HepG2 (cell line): ENCODE measurements around the gene ADGRF1. TPM values are rescaled to one million over a fixed set of nuclear protein-coding genes. Genes with fewer than 3 reads are reported as not detected.

ENCODE experiments used
- ATAC-seq: fragments of 200-7000 bp; cut with Tn5 transposase; 3 replicates; pipeline ENCODE4 v1.9.1; 2020; ENCODE audit warnings: mild to moderate bottlenecking, moderate library complexity
- BruUV-seq: library from RNA; stranded (reverse); fragments of 400-500 nt; replicated peaks from 2 replicates; lab custom pipeline; 2021; lab: Mats Ljungman, UMichigan
- CTCF ChIA-PET: fragments of 300-600 bp; formaldehyde crosslinking; extraction: SDS; loops from one replicate; lab custom pipeline; 2021; ENCODE audit warnings: low total read pairs, inconsistent platforms, low intra/inter-chr PET ratio; lab: Yijun Ruan, JAX
- POLR2A ChIA-PET: fragments of 350-600 bp; sonication (Branson Sonifier 250); formaldehyde crosslinking; loops from one replicate; lab custom pipeline; 2020; ENCODE audit warnings: antibody characterized with exemption, inconsistent platforms; lab: Yijun Ruan, JAX
- DNase-seq: peaks from one replicate; pipeline ENCODE4 v3.0.0-alpha.2; 2015; ENCODE audit warnings: low spot score
- FAIRE-seq: peaks from 3 replicates; lab custom pipeline; 2011; peaks lifted over from hg19 to GRCh38; lab: Jason Lieb, UNC
- H2AFZ ChIP-seq: one replicate; pipeline ENCODE4 v1.6.1; 2011; ENCODE audit warnings: low read length, inconsistent platforms
- H3K27ac ChIP-seq: fragments of 300-600 bp; 3 replicates; pipeline ENCODE4 v1.8.0; 2011; ENCODE audit warnings: mixed run types, mild to moderate bottlenecking, mixed read lengths, low read length, inconsistent platforms; ENCODE audit not compliant: insufficient read depth; ENCODE audit errors: extremely low read length
- H3K27me3 ChIP-seq, 2 experiments: fragments of 200-600 bp in 1 of 2; 2 replicates in 1 of 2; 3 replicates in 1 of 2; pipeline versions ENCODE4 v1.6.0 to v1.8.0; 2011; ENCODE audit warnings: low read length in 2 of 2, mild to moderate bottlenecking in 2 of 2, moderate library complexity in 2 of 2, inconsistent platforms in 1 of 2; ENCODE audit not compliant: insufficient read depth in 2 of 2, control insufficient read depth in 1 of 2
- H3K36me3 ChIP-seq, 2 experiments: fragments of 200-600 bp in 1 of 2; replicated peaks in 1 of 2; 2 replicates in 1 of 2; 3 replicates in 1 of 2; pipeline versions ENCODE4 v1.5.1 to v1.8.0; 2011; ENCODE audit warnings: low read length in 2 of 2, inconsistent platforms in 1 of 2; ENCODE audit not compliant: insufficient read depth in 2 of 2, control insufficient read depth in 1 of 2
- H3K4me1 ChIP-seq: 2 replicates; pipeline ENCODE4 v1.5.1; 2012; ENCODE audit warnings: low read length, inconsistent platforms; ENCODE audit not compliant: insufficient read depth
- H3K4me2 ChIP-seq: 2 replicates; pipeline ENCODE4 v1.6.0; 2011; ENCODE audit warnings: low read depth, low read length, inconsistent platforms
- H3K4me3 ChIP-seq, 3 experiments: fragments of 200-600 bp in 1 of 3; sonication (generic), shearing (Covaris generic) in 1 of 3; replicated peaks in 1 of 3; 2 replicates each; pipeline ENCODE4 v1.5.1; 2011 to 2016; ENCODE audit warnings: low read length in 3 of 3, inconsistent platforms in 2 of 3, low read depth in 2 of 3, mild to moderate bottlenecking in 2 of 3, control low read depth in 1 of 3, mixed read lengths in 1 of 3; ENCODE audit not compliant: insufficient read depth in 1 of 3
- H3K79me2 ChIP-seq: one replicate; pipeline ENCODE4 v1.6.1; 2011; ENCODE audit warnings: low read length, inconsistent platforms; ENCODE audit not compliant: insufficient read depth
- H3K9ac ChIP-seq: 2 replicates; pipeline ENCODE4 v1.6.0; 2011; ENCODE audit warnings: mild to moderate bottlenecking, low read depth, low read length, inconsistent platforms; ENCODE audit not compliant: insufficient read depth
- H3K9me3 ChIP-seq: 2 replicates; pipeline ENCODE4 v1.5.1; 2012; ENCODE audit warnings: mild to moderate bottlenecking, low read length
- H4K20me1 ChIP-seq: 2 replicates; pipeline ENCODE4 v1.6.0; 2011; ENCODE audit warnings: inconsistent platforms, mild to moderate bottlenecking, low read length, moderate library complexity; ENCODE audit not compliant: insufficient read depth
- GABPA ChIP-seq, 2 experiments: IDR thresholded peaks; 2 replicates each; pipeline ENCODE4 v1.6.1; 2011 to 2016; ENCODE audit warnings: low read depth in 2 of 2, low read length in 1 of 2, missing biosample characterization in 1 of 2, missing genetic modification characterization in 1 of 2
- MAFF ChIP-seq: IDR thresholded peaks from 2 replicates; pipeline ENCODE4 v1.6.1; 2011; ENCODE audit warnings: low read depth, low read length, improper control_type of control experiment
- PHF8 ChIP-seq: sonication (generic); formaldehyde crosslinking; IDR thresholded peaks from 2 replicates; pipeline ENCODE4 v1.5.0; 2020; ENCODE audit warnings: missing genetic modification reagents
- SIN3A ChIP-seq: IDR thresholded peaks from 2 replicates; pipeline ENCODE4 v1.6.1; 2011; ENCODE audit warnings: low read depth, mild to moderate bottlenecking, control low read depth, low read length, borderline replicate concordance
- THYN1 ChIP-seq: sonication (generic); formaldehyde crosslinking; IDR thresholded peaks from 2 replicates; pipeline ENCODE4 v1.8.1; 2023; ENCODE audit warnings: low read depth, mild to moderate bottlenecking, moderate library complexity, missing genetic modification reagents, borderline replicate concordance
- TP53 ChIP-seq: sonication (generic); formaldehyde crosslinking; conservative IDR thresholded peaks from 2 replicates; pipeline ENCODE4 v1.4.0; 2020; ENCODE audit warnings: missing genetic modification reagents
- ZNF496 ChIP-seq: sonication (generic); formaldehyde crosslinking; IDR thresholded peaks from 2 replicates; pipeline ENCODE4 v1.8.1; 2023; ENCODE audit warnings: mild to moderate bottlenecking, moderate library complexity, missing genetic modification reagents; ENCODE audit not compliant: insufficient replicate concordance
- ZNF556 ChIP-seq: sonication (generic); formaldehyde crosslinking; IDR thresholded peaks from 2 replicates; pipeline ENCODE4 v1.4.0; 2020; ENCODE audit warnings: mild to moderate bottlenecking, missing genetic modification reagents, borderline replicate concordance
- ZNF558 ChIP-seq: sonication (generic); formaldehyde crosslinking; IDR thresholded peaks from 2 replicates; pipeline ENCODE4 v1.9.0; 2022; ENCODE audit warnings: mild to moderate bottlenecking, missing genetic modification reagents, borderline replicate concordance
- WGBS: methylation state at CpG from one replicate; pipeline ENCODE4 v1.1.6; 2017; ENCODE audit warnings: low lambda C conversion rate; 5-methylcytosine and 5-hydroxymethylcytosine counted together
- in situ Hi-C: cut with HindIII; loops from 2 replicates; pipeline ENCODE4 v1.10.0; 2017; ENCODE audit warnings: low pct_unique_long_range_greater_than_20kb; ENCODE audit not compliant: extremely low pct_ligation_motif_present
- intact Hi-C: fragments of 100-400 bp; cut with micrococcal nuclease; formaldehyde crosslinking; loops from one replicate; pipeline ENCODE4 v1.10.0; 2022; ENCODE audit not compliant: unreplicated experiment
- polyA plus RNA-seq, 8 experiments: library from polyadenylated mRNA; depleted of rRNA in 3 of 8; stranded (reverse) in 7 of 8; unstranded in 1 of 8; fragments of >200 nt; fragmentation: Illumina TruSeq in 4 of 8; extraction: Trizol in 4 of 8; gene quantifications; 2 replicates each; pipeline versions ENCODE4 v1.2.1 to v1.2.3, GENCODE V29; 2011 to 2016; ENCODE audit warnings: low read depth in 4 of 8, missing spikeins in 1 of 8, mixed read lengths in 1 of 8; ENCODE audit not compliant: insufficient read depth in 1 of 8
- total RNA-seq, 5 experiments: library from RNA; depleted of rRNA; stranded (reverse); fragments of >200 nt; fragmentation: Illumina TruSeq; extraction: Trizol; gene quantifications; 2 replicates each; pipeline ENCODE4 v1.2.3, GENCODE V29; 2016; ENCODE audit warnings: low read depth in 1 of 5
- TF ChIP-seq, protein P1 (sequence below): sonication (generic); formaldehyde crosslinking; IDR thresholded peaks from 2 replicates; pipeline ENCODE4 v1.4.0; 2020; ENCODE audit warnings: missing genetic modification reagents
- TF ChIP-seq, protein P2 (sequence below): sonication (generic); formaldehyde crosslinking; IDR thresholded peaks from 2 replicates; pipeline ENCODE4 v1.4.0; 2020; ENCODE audit warnings: mild to moderate bottlenecking, missing genetic modification reagents
- TF ChIP-seq, protein P3 (sequence below): sonication (generic); formaldehyde crosslinking; IDR thresholded peaks from 2 replicates; pipeline ENCODE4 v1.8.0; 2022; ENCODE audit warnings: mild to moderate bottlenecking, missing genetic modification reagents, borderline replicate concordance
- TF ChIP-seq, protein P4 (sequence below): sonication (generic); formaldehyde crosslinking; IDR thresholded peaks from 2 replicates; pipeline ENCODE4 v1.4.0; 2020; ENCODE audit warnings: missing genetic modification reagents, borderline replicate concordance

ADGRF1 gene
- total and polyA plus RNA-seq, 2 of the 13 experiments (the other 11 are each of a cell fraction or from before 2014, with no cell fraction given) = not detected

DNA sequence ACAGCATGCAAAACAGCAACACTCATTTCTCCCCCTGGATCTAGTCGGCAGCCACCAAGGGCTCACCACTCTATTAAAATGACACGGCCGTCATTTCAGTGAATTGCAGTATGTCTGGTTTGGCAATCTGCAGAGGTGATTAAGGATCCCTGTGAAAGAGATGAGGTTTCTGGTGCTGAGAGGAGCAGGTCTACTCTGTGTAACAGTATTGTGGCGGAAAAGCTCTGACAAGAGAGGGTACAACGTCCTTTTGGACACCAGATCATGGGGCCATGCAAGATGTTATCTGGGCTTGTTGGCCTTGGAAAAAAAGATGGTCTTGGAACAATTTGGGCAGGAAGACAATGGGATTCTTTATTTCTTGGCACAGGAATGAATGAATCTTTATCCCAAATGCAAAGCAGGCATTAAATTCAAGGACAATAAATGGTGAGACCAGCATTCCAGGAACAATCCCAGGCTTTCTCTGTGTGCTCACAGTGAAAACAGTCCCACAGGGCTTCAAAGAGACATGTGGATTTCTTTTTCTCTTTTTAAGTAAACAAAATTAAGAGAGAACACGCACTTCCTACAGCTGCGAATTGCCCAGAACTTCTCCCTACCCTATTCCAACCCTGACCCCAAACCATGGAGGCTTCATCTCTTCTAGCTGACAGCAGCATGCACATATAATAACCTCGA, 33.7 kb upstream of the ADGRF1 start:
- in situ Hi-C loops = no loop called here
- FAIRE-seq = peak; percentile 86
- Histone ChIP-seq H3K27me3 (no peaks in the 10 kb centered on the region), H2AFZ (no peak overlapping the region), H3K9me3 (no peaks in the 10 kb centered on the region), H3K4me1 (peaks cover 94% of the 10 kb centered on the region), H3K36me3 (no peaks in the 10 kb centered on the region), H4K20me1 (no peaks in the 10 kb centered on the region), H3K4me3 (peak overlapping the region in 2 of 3 experiments; percentile 14 to 42; a peak in 3 of 6 replicates), H3K9ac (peak overlapping the region; percentile 78), H3K79me2 (no peaks in the 10 kb centered on the region), H3K27ac (peak overlapping the region; percentile 93), H3K4me2 (peak overlapping the region; percentile 62)
- intact Hi-C loops = loop anchor here (1.0 to 5.0 kb wide), 4 partner anchors 18 to 401 kb away; partner anchors contain the start of genes CD2AP and TNFRSF21
- CTCF ChIA-PET = no interaction called here
- POLR2A ChIA-PET = interaction anchor here (0.7 to 3.1 kb wide), 27 partner anchors 8 to 402 kb away, joined by 3 to 48 read pairs (median 5); partner anchors contain the start of genes CD2AP and TNFRSF21
- peak; percentile 100 for DNase-seq
- no TSS peak for BruUV-seq
- WGBS = under 1% methylated on average over 8 of the region's 8 CpGs
- peak; percentile 85 for ATAC-seq
- TF ChIP-seq THYN1 (CRISPR knock-in tag) = no peak
- TF ChIP-seq SIN3A = 0 out of 2 replicates have a peak, but pooled peaks have one; percentile 55
- peak; percentile 52; the same call in 1 of the 2 replicates for TF ChIP-seq ZNF558 (CRISPR knock-in tag)
- TF ChIP-seq, protein P1, sequence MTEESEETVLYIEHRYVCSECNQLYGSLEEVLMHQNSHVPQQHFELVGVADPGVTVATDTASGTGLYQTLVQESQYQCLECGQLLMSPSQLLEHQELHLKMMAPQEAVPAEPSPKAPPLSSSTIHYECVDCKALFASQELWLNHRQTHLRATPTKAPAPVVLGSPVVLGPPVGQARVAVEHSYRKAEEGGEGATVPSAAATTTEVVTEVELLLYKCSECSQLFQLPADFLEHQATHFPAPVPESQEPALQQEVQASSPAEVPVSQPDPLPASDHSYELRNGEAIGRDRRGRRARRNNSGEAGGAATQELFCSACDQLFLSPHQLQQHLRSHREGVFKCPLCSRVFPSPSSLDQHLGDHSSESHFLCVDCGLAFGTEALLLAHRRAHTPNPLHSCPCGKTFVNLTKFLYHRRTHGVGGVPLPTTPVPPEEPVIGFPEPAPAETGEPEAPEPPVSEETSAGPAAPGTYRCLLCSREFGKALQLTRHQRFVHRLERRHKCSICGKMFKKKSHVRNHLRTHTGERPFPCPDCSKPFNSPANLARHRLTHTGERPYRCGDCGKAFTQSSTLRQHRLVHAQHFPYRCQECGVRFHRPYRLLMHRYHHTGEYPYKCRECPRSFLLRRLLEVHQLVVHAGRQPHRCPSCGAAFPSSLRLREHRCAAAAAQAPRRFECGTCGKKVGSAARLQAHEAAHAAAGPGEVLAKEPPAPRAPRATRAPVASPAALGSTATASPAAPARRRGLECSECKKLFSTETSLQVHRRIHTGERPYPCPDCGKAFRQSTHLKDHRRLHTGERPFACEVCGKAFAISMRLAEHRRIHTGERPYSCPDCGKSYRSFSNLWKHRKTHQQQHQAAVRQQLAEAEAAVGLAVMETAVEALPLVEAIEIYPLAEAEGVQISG (CRISPR knock-in tag) = peak; percentile 73
- TF ChIP-seq MAFF = peak; percentile 43
- TF ChIP-seq GABPA (IDR thresholded peaks at IDR 0.05; ENCODE audit: low read depth, low read length) = no peak
- TF ChIP-seq GABPA (CRISPR knock-in tag; IDR thresholded peaks at IDR 0.05; ENCODE audit: low read depth) = peak; percentile 35; the same call in 1 of the 2 replicates
- TF ChIP-seq PHF8 (CRISPR knock-in tag) = 0 out of 2 replicates have a peak, but pooled peaks have one; percentile 11
- TF ChIP-seq ZNF496 (CRISPR knock-in tag) = no peak
- TF ChIP-seq, protein P2, sequence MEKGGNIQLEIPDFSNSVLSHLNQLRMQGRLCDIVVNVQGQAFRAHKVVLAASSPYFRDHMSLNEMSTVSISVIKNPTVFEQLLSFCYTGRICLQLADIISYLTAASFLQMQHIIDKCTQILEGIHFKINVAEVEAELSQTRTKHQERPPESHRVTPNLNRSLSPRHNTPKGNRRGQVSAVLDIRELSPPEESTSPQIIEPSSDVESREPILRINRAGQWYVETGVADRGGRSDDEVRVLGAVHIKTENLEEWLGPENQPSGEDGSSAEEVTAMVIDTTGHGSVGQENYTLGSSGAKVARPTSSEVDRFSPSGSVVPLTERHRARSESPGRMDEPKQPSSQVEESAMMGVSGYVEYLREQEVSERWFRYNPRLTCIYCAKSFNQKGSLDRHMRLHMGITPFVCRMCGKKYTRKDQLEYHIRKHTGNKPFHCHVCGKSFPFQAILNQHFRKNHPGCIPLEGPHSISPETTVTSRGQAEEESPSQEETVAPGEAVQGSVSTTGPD (CRISPR knock-in tag) = peak; percentile 82; the same call in 1 of the 2 replicates
- TF ChIP-seq TP53 (CRISPR knock-in tag) = no peak
- TF ChIP-seq, protein P3, sequence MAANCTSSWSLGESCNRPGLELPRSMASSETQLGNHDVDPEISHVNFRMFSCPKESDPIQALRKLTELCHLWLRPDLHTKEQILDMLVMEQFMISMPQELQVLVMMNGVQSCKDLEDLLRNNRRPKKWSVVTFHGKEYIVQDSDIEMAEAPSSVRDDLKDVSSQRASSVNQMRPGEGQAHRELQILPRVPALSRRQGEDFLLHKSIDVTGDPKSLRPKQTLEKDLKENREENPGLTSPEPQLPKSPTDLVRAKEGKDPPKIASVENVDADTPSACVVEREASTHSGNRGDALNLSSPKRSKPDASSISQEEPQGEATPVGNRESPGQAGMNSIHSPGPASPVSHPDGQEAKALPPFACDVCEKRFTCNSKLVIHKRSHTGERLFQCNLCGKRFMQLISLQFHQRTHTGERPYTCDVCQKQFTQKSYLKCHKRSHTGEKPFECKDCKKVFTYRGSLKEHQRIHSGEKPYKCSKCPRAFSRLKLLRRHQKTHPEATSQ = no peak
- 0 out of 2 replicates have a peak, but pooled peaks have one; percentile 55 for TF ChIP-seq ZNF556 (CRISPR knock-in tag)
- TF ChIP-seq, protein P4, sequence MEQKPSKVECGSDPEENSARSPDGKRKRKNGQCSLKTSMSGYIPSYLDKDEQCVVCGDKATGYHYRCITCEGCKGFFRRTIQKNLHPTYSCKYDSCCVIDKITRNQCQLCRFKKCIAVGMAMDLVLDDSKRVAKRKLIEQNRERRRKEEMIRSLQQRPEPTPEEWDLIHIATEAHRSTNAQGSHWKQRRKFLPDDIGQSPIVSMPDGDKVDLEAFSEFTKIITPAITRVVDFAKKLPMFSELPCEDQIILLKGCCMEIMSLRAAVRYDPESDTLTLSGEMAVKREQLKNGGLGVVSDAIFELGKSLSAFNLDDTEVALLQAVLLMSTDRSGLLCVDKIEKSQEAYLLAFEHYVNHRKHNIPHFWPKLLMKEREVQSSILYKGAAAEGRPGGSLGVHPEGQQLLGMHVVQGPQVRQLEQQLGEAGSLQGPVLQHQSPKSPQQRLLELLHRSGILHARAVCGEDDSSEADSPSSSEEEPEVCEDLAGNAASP (CRISPR knock-in tag) = peak; percentile 97
